Spleen (tissue), 7 donors: ENCODE data around the gene CDH18.

Source experiments
- POLR2AphosphoS5 ChIP-seq, 3 donors: sonication (generic); formaldehyde crosslinking; IDR thresholded peaks; one replicate each; pipeline ENCODE4 v1.5.1; 2017; ENCODE audit warnings: antibody characterized with exemption in 3 of 3
- TF ChIP-seq, protein P1 (sequence below), 11 experiments: fragments of 200-600 bp in 7 of 11; fragments of 450-650 bp in 4 of 11; sonication (generic) in 4 of 11; IDR thresholded peaks in 8 of 11; conservative IDR thresholded peaks in 3 of 11; 1 replicate in 7 of 11; 2 replicates in 4 of 11; pipeline versions ENCODE4 v1.4.0 to v1.8.0; 2016 to 2021; ENCODE audit warnings: antibody characterized with exemption in 11 of 11, inconsistent platforms in 4 of 11, mild to moderate bottlenecking in 1 of 11
- donor health status: DM: no; HTN: no; CAD: no; lungs with moderate emphysema.
- donor health status: DM: no; HTN: no; CAD: no.
- donor health status: DM: no; HTN: no; CAD: no.

DNA sequence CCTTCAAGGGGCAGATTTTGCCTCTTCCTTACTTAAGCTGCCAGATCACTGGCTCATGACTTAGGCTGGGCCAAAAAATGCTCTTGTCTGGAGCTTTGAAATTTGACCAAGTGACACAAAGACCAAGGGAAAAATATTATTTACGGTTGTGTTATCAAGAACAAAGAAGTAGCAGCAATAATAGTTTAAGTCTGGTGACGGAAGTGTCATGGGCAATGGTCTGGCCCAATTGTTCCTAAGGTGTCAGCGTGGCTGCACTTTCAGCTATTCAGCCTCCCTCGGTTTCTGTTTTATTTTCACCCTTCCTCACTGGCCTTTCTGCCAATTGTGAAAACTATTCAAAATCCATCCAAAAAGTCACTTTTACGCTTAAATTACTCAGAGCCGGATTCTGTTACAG, 185.3 kb downstream of the CDH18 start:
- TF ChIP-seq, protein P1, sequence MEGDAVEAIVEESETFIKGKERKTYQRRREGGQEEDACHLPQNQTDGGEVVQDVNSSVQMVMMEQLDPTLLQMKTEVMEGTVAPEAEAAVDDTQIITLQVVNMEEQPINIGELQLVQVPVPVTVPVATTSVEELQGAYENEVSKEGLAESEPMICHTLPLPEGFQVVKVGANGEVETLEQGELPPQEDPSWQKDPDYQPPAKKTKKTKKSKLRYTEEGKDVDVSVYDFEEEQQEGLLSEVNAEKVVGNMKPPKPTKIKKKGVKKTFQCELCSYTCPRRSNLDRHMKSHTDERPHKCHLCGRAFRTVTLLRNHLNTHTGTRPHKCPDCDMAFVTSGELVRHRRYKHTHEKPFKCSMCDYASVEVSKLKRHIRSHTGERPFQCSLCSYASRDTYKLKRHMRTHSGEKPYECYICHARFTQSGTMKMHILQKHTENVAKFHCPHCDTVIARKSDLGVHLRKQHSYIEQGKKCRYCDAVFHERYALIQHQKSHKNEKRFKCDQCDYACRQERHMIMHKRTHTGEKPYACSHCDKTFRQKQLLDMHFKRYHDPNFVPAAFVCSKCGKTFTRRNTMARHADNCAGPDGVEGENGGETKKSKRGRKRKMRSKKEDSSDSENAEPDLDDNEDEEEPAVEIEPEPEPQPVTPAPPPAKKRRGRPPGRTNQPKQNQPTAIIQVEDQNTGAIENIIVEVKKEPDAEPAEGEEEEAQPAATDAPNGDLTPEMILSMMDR (IDR thresholded peaks at IDR 0.05 in 8 of 11, conservative IDR thresholded peaks at IDR 0.05 in 3 of 11) = no peak
- TF ChIP-seq POLR2AphosphoS5 (IDR thresholded peaks at IDR 0.05) = no peak
